GM08714 (cell line): ENCODE data around the gene SHD.
"Not testable (repeated sequence)": the region's sequence is repeated elsewhere in the genome, so short reads cannot be mapped to it uniquely, and the experiment has no call there.

ENCODE experiments used
- H3K4me3 ChIP-seq: fragments of 200-500 bp; sonication (Bioruptor generic); 2 replicates; pipeline ENCODE4 v1.5.1; 2014; ENCODE audit warnings: mild to moderate bottlenecking, low read length, inconsistent platforms
- ZNF274 ChIP-seq: IDR thresholded peaks from 2 replicates; pipeline ENCODE4 v1.6.1; 2012; ENCODE audit warnings: mild to moderate bottlenecking, low read depth, low read length

SHD gene

DNA sequence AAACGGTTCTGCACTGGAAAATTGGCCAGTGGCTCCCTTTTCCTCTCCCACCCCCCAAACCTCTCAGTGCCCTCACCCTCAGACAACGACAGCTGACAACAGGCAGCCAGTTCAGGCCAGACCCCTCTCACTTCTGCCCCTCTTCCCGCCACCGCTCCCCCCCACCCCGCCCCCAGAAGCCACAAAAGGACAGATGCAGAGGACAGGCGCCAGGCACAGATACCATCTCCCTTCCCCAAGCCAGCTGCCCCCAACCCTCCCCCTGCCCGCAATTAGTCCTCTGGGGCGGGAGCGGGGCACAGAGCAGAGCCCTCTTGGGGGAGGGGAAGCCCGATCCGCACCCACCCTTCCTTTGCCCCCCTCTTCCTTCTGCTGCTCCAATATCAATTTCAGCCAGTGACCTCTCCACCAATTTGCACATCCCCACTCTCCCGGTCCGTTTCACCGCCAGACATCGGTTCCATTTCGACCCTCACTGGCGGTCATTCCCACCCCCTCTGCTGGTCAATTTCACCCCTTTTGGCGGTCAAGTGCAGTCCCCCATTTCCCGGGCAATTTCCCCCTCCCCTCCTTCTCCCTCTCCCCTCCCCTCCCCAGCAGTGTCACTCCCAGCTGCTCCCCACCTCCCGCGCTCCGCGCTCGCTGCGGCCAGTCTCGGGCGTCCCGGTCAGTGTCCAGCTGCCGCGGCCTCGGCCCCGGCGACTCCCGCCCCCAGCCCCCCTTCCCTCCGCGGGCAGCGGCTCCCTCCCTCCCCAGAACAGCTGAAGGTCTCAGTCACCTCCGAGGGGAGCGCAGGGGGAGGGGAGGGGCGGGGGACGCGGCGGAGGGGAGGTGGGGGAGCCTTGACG, at the start of gene SHD:
Gene SHD, plus strand, starts transcription at position 848 of the 848 bp plus-strand sequence. CDS start 798 bp downstream, outside the sequence.
- H3K4me3 ChIP-seq = no peak within 1 kb of the TSS
- TF ChIP-seq ZNF274 = no peak

- peak overlapping the region; percentile 67 for H3K4me3 ChIP-seq
These were observed 48.8 kb upstream of the SHD start for GRCh38 chr19:4230237-4230636.

GRCh38 chr19:4231521-4231920, 47.5 kb upstream of the SHD start:
- not testable (repeated sequence) for H3K4me3 ChIP-seq

DNA sequence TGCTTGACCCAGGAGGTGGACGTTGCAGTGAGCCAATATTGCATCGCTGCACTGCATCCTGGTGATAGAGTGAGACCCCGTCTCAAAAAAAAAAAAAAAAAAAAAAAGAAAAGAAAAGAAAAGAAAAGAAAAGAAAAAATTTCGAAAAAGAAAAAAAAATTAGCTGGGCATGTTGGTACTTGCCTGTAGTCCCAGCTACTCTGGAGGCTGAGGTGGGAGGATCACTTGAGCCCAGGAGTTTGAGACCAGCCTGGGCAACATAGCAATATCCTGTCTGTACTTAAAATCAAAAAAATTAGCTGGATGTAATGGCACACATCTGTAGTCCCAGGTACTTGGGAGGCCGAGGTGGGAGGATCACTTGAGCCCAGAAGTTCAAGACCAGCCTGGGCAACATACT, 46.9 kb upstream of the SHD start:
- not testable (repeated sequence) for H3K4me3 ChIP-seq

- TF ChIP-seq ZNF274 = no peak
- H3K4me3 ChIP-seq = no peak overlapping the region
These were observed 46.3 kb upstream of the SHD start for GRCh38 chr19:4232614-4233281.

- no peak overlapping the region for H3K4me3 ChIP-seq
- TF ChIP-seq ZNF274 = no peak
These were observed 45.7 kb upstream of the SHD start for GRCh38 chr19:4233282-4233853.

DNA sequence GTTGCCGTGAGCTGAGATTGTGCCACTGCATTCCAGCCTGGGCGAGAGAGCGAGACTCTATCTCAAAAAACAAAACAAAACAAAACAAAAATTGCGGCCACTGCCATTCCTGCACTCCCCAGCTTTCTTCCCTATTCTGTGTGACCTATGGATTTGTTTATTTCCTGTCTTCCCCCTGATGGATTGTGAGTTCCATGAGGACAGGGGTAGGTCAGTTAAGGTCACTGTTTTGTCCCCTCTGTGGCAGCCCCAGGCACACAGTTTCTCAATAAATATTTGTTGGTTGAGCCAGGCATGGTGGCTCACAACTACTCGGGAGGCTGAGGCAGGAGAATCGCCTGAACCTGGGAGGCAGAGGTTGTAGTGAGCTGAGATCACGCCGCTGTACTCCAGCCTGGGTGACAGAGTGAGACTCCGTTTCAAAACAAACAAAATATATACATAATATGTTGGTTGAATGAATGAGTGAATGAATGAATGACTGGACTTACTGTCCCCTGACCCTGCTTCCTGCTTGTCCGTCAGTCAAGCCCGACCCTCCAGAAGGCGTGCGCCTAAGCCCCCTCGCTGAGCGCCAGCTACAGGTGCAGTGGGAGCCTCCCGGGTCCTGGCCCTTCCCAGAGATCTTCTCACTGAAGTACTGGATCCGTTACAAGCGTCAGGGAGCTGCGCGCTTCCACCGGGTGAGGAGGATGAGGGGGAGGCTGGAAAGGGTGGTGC, 44.8 kb upstream of the SHD start:
- no peak overlapping the region for H3K4me3 ChIP-seq
- no peak for TF ChIP-seq ZNF274

GRCh38 chr19:4234862-4235201, 44.2 kb upstream of the SHD start:
- TF ChIP-seq ZNF274 = no peak
- no peak overlapping the region for H3K4me3 ChIP-seq

- H3K4me3 ChIP-seq = not testable (repeated sequence)
These were observed 41.6 kb upstream of the SHD start for GRCh38 chr19:4237510-4237909.

GRCh38 chr19:4238831-4239230, 40.2 kb upstream of the SHD start:
- no peak for TF ChIP-seq ZNF274
- no peak overlapping the region for H3K4me3 ChIP-seq

DNA sequence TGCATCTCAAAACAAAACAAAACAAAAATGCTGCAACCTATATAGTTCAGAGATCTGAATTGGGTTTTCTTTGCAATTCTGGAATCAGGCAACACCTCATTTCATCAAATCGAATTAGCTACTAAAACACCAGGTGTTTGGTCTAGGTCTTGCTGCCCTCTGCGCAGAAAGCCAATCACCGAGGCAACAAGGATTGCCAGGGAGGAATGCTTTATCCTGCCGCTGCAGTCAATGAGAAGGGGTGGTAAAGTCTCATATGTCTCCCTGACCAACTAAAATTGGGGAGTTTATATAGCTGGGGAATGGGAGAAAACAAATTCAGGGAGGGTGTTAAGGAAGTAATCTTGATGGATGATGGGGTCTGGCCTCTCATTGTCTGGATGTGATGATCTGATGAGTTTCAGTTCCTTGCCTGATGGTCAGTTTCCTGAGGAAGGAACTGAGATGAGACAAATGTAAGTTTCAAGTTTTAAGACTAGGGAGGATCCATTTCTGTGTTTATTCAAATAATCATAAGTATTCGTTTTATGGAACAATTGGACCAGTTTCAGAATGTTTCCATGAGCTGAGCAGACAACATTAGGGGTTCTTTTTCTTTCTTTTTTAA, 37.1 kb upstream of the SHD start:
- TF ChIP-seq ZNF274 = no peak
- H3K4me3 ChIP-seq = no peak overlapping the region

GRCh38 chr19:4245938-4246337, 33.1 kb upstream of the SHD start:
- H3K4me3 ChIP-seq = not testable (repeated sequence)

DNA sequence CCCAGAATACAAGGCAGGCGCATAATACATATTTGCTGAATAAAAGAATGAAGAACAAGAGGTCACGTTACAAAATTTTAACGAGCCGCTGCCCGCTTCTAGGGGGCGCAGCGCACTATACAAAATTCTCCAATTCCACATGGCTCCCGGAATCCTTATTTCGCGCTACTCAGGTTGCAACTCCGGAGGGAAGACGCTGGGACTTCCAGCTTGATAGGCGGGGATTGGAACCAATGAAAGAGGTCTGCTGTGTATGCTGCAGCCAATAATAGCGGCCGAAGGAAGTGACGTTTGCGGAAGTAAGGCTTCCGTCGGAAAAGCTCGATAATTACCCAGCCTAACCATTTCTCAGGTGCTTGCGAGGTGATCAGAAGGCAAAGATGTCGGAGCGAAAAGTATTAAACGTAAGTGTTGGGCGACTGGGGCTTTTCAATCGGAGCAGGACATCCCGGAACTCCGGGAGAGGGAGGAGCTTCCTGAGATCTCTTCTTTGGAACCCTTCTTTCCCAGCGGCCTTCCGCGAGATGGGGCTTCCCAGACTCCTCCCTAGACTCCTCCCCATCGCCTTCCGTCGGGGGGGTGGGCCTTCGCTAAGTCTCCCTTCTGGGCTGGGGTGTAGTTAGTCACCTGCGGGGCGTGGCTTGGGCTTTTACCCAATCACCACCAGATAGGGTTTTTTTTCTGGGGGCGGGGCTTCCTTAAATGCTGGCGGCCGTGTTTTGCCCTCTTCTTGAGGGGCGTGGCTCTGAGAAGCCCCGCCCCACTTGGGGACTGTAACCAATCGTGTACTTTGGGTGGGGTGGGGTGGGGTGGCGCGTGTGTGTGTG, 32.1 kb upstream of the SHD start, which contains the start of gene YJU2:
Gene YJU2, plus strand, starts transcription at position 314 of the 827 bp plus-strand sequence. Its CDS starts 67 bp downstream, at position 381.
- H3K4me3 ChIP-seq = peak within 1 kb of the TSS; percentile 82
- no peak for TF ChIP-seq ZNF274

GRCh38 chr19:4256563-4256962, 22.5 kb upstream of the SHD start:
- no peak overlapping the region for H3K4me3 ChIP-seq
- no peak for TF ChIP-seq ZNF274
